Embryonic facial prominence (tissue), 1 donor: Measurements from ENCODE around the gene CSF3R.

Source experiments
- DNase-seq: peaks from one replicate; pipeline ENCODE4 v3.0.0-alpha.2; 2016; ENCODE audit errors: extremely low spot score

CSF3R gene

GRCh38 chr1:36420409-36420808, 62.3 kb downstream of the CSF3R start:
- DNase-seq = no peak

GRCh38 chr1:36419569-36419968, 63.1 kb downstream of the CSF3R start:
- no peak for DNase-seq

GRCh38 chr1:36419140-36419539, 63.6 kb downstream of the CSF3R start:
- DNase-seq = no peak

GRCh38 chr1:36417931-36418330, 64.8 kb downstream of the CSF3R start:
- DNase-seq = no peak
